K562 (cell line): ENCODE measurements around the gene SCAANT1. TPM values are rescaled to one million over a fixed set of nuclear protein-coding genes. Genes with fewer than 3 reads are reported as not detected.

Experiments used
- ATAC-seq: fragments of 200-7000 bp; cut with Tn5 transposase; 3 replicates; pipeline ENCODE4 v1.9.1; 2020; ENCODE audit warnings: moderate library complexity
- BruUV-seq: library from RNA; stranded (reverse); fragments of 400-500 nt; replicated peaks from 2 replicates; lab custom pipeline; 2021; lab: Mats Ljungman, UMichigan
- CTCF ChIA-PET: fragments of 300-600 bp; formaldehyde crosslinking; extraction: SDS; loops from one replicate; lab custom pipeline; 2021; ENCODE audit warnings: low intra/inter-chr PET ratio; lab: Yijun Ruan, JAX
- POLR2A ChIA-PET: fragments of 300-600, 350-650 bp; sonication (Branson Sonifier 250); formaldehyde crosslinking; extraction: SDS; loops from one replicate; lab custom pipeline; 2021; ENCODE audit warnings: antibody characterized with exemption, inconsistent platforms; lab: Yijun Ruan, JAX
- DNase-seq, 4 experiments: peaks; one replicate each; pipeline versions ENCODE4 v3.0.0 to v3.0.0-alpha.2; 2011 to 2018; ENCODE audit warnings: low spot score in 3 of 4, mixed read lengths in 3 of 4; ENCODE audit errors: extremely low read depth in 1 of 4
- FAIRE-seq: peaks from 2 replicates; lab custom pipeline; 2011; peaks lifted over from hg19 to GRCh38; lab: Jason Lieb, UNC
- H2AFZ ChIP-seq: 2 replicates; pipeline ENCODE4 v1.6.0; 2011; ENCODE audit warnings: low read depth, low read length, control low read depth, inconsistent platforms
- H3K27ac ChIP-seq: fragments of 200-600 bp; 3 replicates; pipeline ENCODE4 v1.8.0; 2011; ENCODE audit warnings: low read depth, mild to moderate bottlenecking, control low read depth, inconsistent platforms, low read length, moderate library complexity, mixed read lengths; ENCODE audit errors: extremely low read depth
- H3K27me3 ChIP-seq, 2 experiments: fragments of 300-600 bp in 1 of 2; 2 replicates in 1 of 2; 3 replicates in 1 of 2; pipeline versions ENCODE4 v1.6.0 to v1.8.0; 2011; ENCODE audit warnings: inconsistent platforms in 2 of 2, low read length in 2 of 2, mild to moderate bottlenecking in 1 of 2, mixed read lengths in 1 of 2, moderate library complexity in 1 of 2; ENCODE audit not compliant: control insufficient read depth in 2 of 2, insufficient read depth in 2 of 2
- H3K36me3 ChIP-seq: fragments of 300-600 bp; 3 replicates; pipeline ENCODE4 v1.8.0; 2011; ENCODE audit warnings: mild to moderate bottlenecking, low read length, inconsistent platforms; ENCODE audit not compliant: control insufficient read depth, insufficient read depth
- H3K4me1 ChIP-seq, 2 experiments: fragments of 200-600 bp in 1 of 2; replicated peaks in 1 of 2; 2 replicates in 1 of 2; 3 replicates in 1 of 2; pipeline versions ENCODE4 v1.5.1 to v1.8.0; 2011; ENCODE audit warnings: inconsistent platforms in 2 of 2, low read length in 2 of 2, mild to moderate bottlenecking in 1 of 2, mixed read lengths in 1 of 2, moderate library complexity in 1 of 2; ENCODE audit not compliant: control insufficient read depth in 2 of 2, insufficient read depth in 2 of 2
- H3K4me2 ChIP-seq: 2 replicates; pipeline ENCODE4 v1.6.1; 2011; ENCODE audit warnings: low read length, control low read depth, inconsistent platforms, mixed read lengths; ENCODE audit not compliant: insufficient read depth
- H3K4me3 ChIP-seq: fragments of 200-600 bp; sonication (generic), shearing (Covaris generic); 2 replicates; pipeline ENCODE4 v1.5.1; 2016; ENCODE audit warnings: control low read depth, inconsistent platforms
- H3K79me2 ChIP-seq: fragments of 200-600 bp; 3 replicates; pipeline ENCODE4 v1.8.0; 2011; ENCODE audit warnings: low read length, inconsistent platforms; ENCODE audit not compliant: control insufficient read depth, insufficient read depth
- H3K9ac ChIP-seq, 2 experiments: 2 replicates each; pipeline versions ENCODE4 v1.6.0 to v1.6.1; 2011; ENCODE audit warnings: low read depth in 2 of 2, low read length in 2 of 2, control low read depth in 1 of 2, inconsistent platforms in 1 of 2, mild to moderate bottlenecking in 1 of 2, mixed read lengths in 1 of 2; ENCODE audit not compliant: insufficient read depth in 1 of 2
- H3K9me1 ChIP-seq: one replicate; pipeline ENCODE4 v1.6.0; 2011; ENCODE audit warnings: inconsistent platforms, mild to moderate bottlenecking, low read length, moderate library complexity; ENCODE audit not compliant: control insufficient read depth, insufficient read depth
- H3K9me3 ChIP-seq: replicated peaks from 2 replicates; pipeline ENCODE4 v1.5.1; 2011; ENCODE audit warnings: low read depth, low read length, inconsistent platforms; ENCODE audit not compliant: control insufficient read depth, insufficient read depth
- H4K20me1 ChIP-seq: replicated peaks from 2 replicates; pipeline ENCODE4 v1.6.1; 2011; ENCODE audit warnings: low read length, inconsistent platforms, mixed read lengths; ENCODE audit not compliant: control insufficient read depth, insufficient read depth
- BHLHE40 ChIP-seq: IDR thresholded peaks from 2 replicates; pipeline ENCODE4 v1.6.1; 2011; ENCODE audit warnings: low read length, improper control_type of control experiment
- CCAR2 ChIP-seq: fragments of 200-400 bp; formaldehyde crosslinking; IDR thresholded peaks from 2 replicates; pipeline ENCODE4 v1.6.1; 2017; ENCODE audit warnings: mild to moderate bottlenecking, low read depth, low read length
- CHCHD3 ChIP-seq: fragments of 250-450 bp; sonication (Bioruptor Pico); IDR thresholded peaks from 2 replicates; pipeline ENCODE4 v2.1.2; 2022; ENCODE audit warnings: mild to moderate bottlenecking
- CTBP1 ChIP-seq: fragments of 450-650 bp; IDR thresholded peaks from 2 replicates; pipeline ENCODE4 v1.6.1; 2016; ENCODE audit warnings: borderline replicate concordance
- GATAD2B ChIP-seq: fragments of 450-650 bp; IDR thresholded peaks from 2 replicates; pipeline ENCODE4 v1.6.1; 2017; ENCODE audit warnings: mild to moderate bottlenecking, borderline replicate concordance
- HNRNPUL1 ChIP-seq: fragments of 200-400 bp; formaldehyde crosslinking; IDR thresholded peaks from 2 replicates; pipeline ENCODE4 v1.6.1; 2017; ENCODE audit warnings: low read length
- MTA1 ChIP-seq: fragments of 450-650 bp; IDR thresholded peaks from 2 replicates; pipeline ENCODE4 v1.6.1; 2017; ENCODE audit warnings: borderline replicate concordance
- THRAP3 ChIP-seq: fragments of 450-650 bp; IDR thresholded peaks from 2 replicates; pipeline ENCODE4 v1.6.1; 2016; ENCODE audit warnings: mild to moderate bottlenecking, inconsistent platforms, borderline replicate concordance
- ZNF511 ChIP-seq: sonication (generic); formaldehyde crosslinking; IDR thresholded peaks from 2 replicates; pipeline ENCODE4 v1.8.0; 2022; ENCODE audit warnings: mild to moderate bottlenecking, missing genetic modification reagents
- WGBS: fragments of 100-300 bp; shearing (Covaris generic); methylation state at CpG from one replicate; pipeline ENCODE4 v1.1.6; 2016; ENCODE audit warnings: low coverage, mixed read lengths; ENCODE audit not compliant: insufficient coverage; ENCODE audit errors: missing lambda C conversion rate; 5-methylcytosine and 5-hydroxymethylcytosine counted together
- in situ Hi-C: fragments of 300-500 bp; cut with MboI; formaldehyde crosslinking; loops from 4 replicates; pipeline ENCODE4 v1.15.0; 2018; ENCODE audit warnings: inconsistent platforms, mixed read lengths
- intact Hi-C: fragments of 100-400 bp; cut with micrococcal nuclease; formaldehyde crosslinking; loops from 2 replicates; pipeline ENCODE4 v1.14.2; 2022
- polyA plus RNA-seq, 8 experiments: library from polyadenylated mRNA; depleted of rRNA in 4 of 8; stranded (reverse) in 5 of 8; unstranded in 3 of 8; fragments of >200 nt; fragmentation: Nextera tagmentation in 2 of 8; fragmentation: Illumina TruSeq in 1 of 8; extraction: Ambion mirVana in 2 of 8; extraction: Trizol in 1 of 8; gene quantifications; 2 replicates each; pipeline versions ENCODE4 v1.2.1 to v1.2.3, GENCODE V29; 2011 to 2014; ENCODE audit warnings: inconsistent platforms in 1 of 8, missing spikeins in 1 of 8
- total RNA-seq, 7 experiments: library from RNA; depleted of rRNA in 6 of 7; stranded (reverse); fragments of >200 nt in 6 of 7; fragmentation: Illumina TruSeq in 2 of 7; extraction: Trizol in 2 of 7; gene quantifications; 2 replicates each; pipeline versions ENCODE4 v1.2.1 to v1.2.3, GENCODE V29; 2011 to 2021; ENCODE audit warnings: low replicate concordance in 1 of 7

The SCAANT1 gene
- total and polyA plus RNA-seq, 9 of the 15 experiments (the other 6 are each of a cell fraction or from before 2014, with no cell fraction given): not detected

- FAIRE-seq: no peak
- ChIA-PET CTCF (no interaction called here), POLR2A (interaction anchor here (1.2 kb wide), 1 partner anchor 10 kb away, joined by 3 read pairs; no protein-coding TSS in a partner anchor)
- 83% methylated on average over 3 of the region's 3 CpGs for WGBS
- no peak overlapping the region for H3K27ac ChIP-seq
- no peaks in the 10 kb centered on the region for H3K9me3 ChIP-seq
- no peak overlapping the region for H3K9ac ChIP-seq
- peaks cover 19% of the 10 kb centered on the region; the same call in 1 of the 3 replicates for H3K36me3 ChIP-seq
- H3K4me2 ChIP-seq: no peak overlapping the region
- H4K20me1 ChIP-seq: no peaks in the 10 kb centered on the region
- in situ Hi-C loops: no loop called here
- BruUV-seq: no TSS peak
- H3K27me3 ChIP-seq: no peaks in the 10 kb centered on the region
- no peak overlapping the region for H2AFZ ChIP-seq
- ATAC-seq: no peak
- no peak overlapping the region for H3K4me3 ChIP-seq
- no peaks in the 10 kb centered on the region for H3K9me1 ChIP-seq
- TF ChIP-seq THRAP3: no peak
- no peak for TF ChIP-seq CTBP1
- TF ChIP-seq HNRNPUL1: no peak
- TF ChIP-seq BHLHE40: no peak
- TF ChIP-seq ZNF511: no peak
- TF ChIP-seq CHCHD3 (CRISPR knock-in tag): no peak
- no peak for TF ChIP-seq CCAR2
- no peak for TF ChIP-seq MTA1
- TF ChIP-seq GATAD2B: no peak
- intact Hi-C loops: no loop called here
- DNase-seq: no peak
- H3K79me2 ChIP-seq: peaks cover 2% of the 10 kb centered on the region; the same call in 2 of the 3 replicates
- H3K4me1 ChIP-seq: peaks cover 0 to 1% of the 10 kb centered on the region in 2 experiments; a peak in 2 of 5 replicates
Measured at GRCh38 chr3:63955036-63955650, 43.0 kb upstream of the SCAANT1 start.
